Thoracic aorta (tissue), 2 donors: ENCODE measurements around the gene PDS5A. TPM values are rescaled to one million over a fixed set of nuclear protein-coding genes. Genes with fewer than 3 reads are reported as not detected.
"Not testable (repeated sequence)": the region's sequence is repeated elsewhere in the genome, so short reads cannot be mapped to it uniquely, and the experiment has no call there.

Experiments
- ATAC-seq: fragments of 150-250 bp; one replicate; pipeline ENCODE4 v1.8.0; 2017; ENCODE audit warnings: low read depth; ENCODE audit not compliant: insufficient number of reproducible peaks, low FRiP score
- DNase-seq: peaks from one replicate; pipeline ENCODE4 v3.0.0-alpha.2; 2020; ENCODE audit warnings: low spot score
- H3K27ac ChIP-seq, 2 donors: fragments of 200-600 bp; sonication (generic); 1 replicate in 1 of 2; 2 replicates in 1 of 2; pipeline ENCODE4 v1.5.1; 2016; ENCODE audit warnings: mild to moderate bottlenecking in 2 of 2, moderate library complexity in 2 of 2
- H3K27me3 ChIP-seq: fragments of 200-600 bp; sonication (generic); replicated peaks from 2 replicates; pipeline ENCODE4 v1.6.0; 2016; ENCODE audit warnings: mild to moderate bottlenecking; ENCODE audit not compliant: insufficient read depth
- H3K36me3 ChIP-seq: fragments of 200-600 bp; sonication (generic); one replicate; pipeline ENCODE4 v1.5.1; 2016
- H3K4me1 ChIP-seq, 2 donors: fragments of 200-600 bp; sonication (generic); 1 replicate in 1 of 2; 2 replicates in 1 of 2; pipeline versions ENCODE4 v1.5.1 to v1.6.0; 2016; ENCODE audit warnings: low read depth in 2 of 2, mild to moderate bottlenecking in 1 of 2; ENCODE audit not compliant: control insufficient read depth in 1 of 2
- H3K4me3 ChIP-seq: fragments of 200-600 bp; sonication (generic); 2 replicates; pipeline ENCODE4 v1.5.1; 2016; ENCODE audit warnings: mild to moderate bottlenecking
- H3K9me3 ChIP-seq: fragments of 200-600 bp; sonication (generic); 2 replicates; pipeline ENCODE4 v1.5.1; 2016
- CTCF ChIP-seq: fragments of 200-600 bp; sonication (generic); IDR thresholded peaks from one replicate; pipeline ENCODE4 v1.5.1; 2019; ENCODE audit warnings: antibody characterized with exemption
- total RNA-seq, 2 donors: library from RNA; depleted of rRNA; stranded (reverse); fragments of >200 nt; gene quantifications; one replicate each; pipeline versions ENCODE4 v1.1.0 to v1.2.3, GENCODE V29; 2016

PDS5A gene
- total RNA-seq, 2 donors from 2014 or later, result 56.3 to 72.4 TPM

GRCh38 chr4:39821951-39822350 is 155.8 kb downstream of the PDS5A start:
- no peaks in the 10 kb centered on the region for H3K4me1 ChIP-seq
- no peaks in the 10 kb centered on the region for H3K27me3 ChIP-seq
- H3K27ac ChIP-seq, result no peak overlapping the region
- no peak overlapping the region for H3K4me3 ChIP-seq
- no peak for TF ChIP-seq CTCF
- no peaks in the 10 kb centered on the region for H3K9me3 ChIP-seq
- DNase-seq (no peak), ATAC-seq (no peak)
- peaks cover 4% of the 10 kb centered on the region for H3K36me3 ChIP-seq

DNA sequence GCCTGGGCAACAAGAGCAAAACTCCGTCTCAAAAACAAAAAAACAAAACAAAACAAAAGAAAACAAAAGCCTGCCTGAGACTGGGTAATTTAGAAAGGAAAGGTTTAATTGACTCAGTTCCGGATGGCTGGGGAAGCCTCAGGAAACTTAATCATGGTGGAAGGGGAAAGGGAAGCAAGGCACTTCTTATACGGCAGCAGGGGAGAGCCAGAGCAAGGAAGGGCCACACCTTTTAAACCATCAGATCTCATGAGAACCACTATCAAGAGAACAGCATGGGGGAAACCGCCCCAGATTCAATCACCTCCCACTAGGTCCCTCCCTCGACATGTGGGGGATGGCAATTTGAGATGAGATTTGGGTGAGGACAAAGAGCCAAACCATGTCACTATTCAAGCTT is 157.5 kb downstream of the PDS5A start:
- no peaks in the 10 kb centered on the region for H3K4me1 ChIP-seq
- ATAC-seq (no peak), DNase-seq (no peak)
- no peak overlapping the region for H3K4me3 ChIP-seq
- H3K36me3 ChIP-seq, result peaks cover 3% of the 10 kb centered on the region
- no peaks in the 10 kb centered on the region for H3K27me3 ChIP-seq
- no peak for TF ChIP-seq CTCF
- H3K9me3 ChIP-seq, result no peaks in the 10 kb centered on the region
- H3K27ac ChIP-seq, result no peak overlapping the region

DNA sequence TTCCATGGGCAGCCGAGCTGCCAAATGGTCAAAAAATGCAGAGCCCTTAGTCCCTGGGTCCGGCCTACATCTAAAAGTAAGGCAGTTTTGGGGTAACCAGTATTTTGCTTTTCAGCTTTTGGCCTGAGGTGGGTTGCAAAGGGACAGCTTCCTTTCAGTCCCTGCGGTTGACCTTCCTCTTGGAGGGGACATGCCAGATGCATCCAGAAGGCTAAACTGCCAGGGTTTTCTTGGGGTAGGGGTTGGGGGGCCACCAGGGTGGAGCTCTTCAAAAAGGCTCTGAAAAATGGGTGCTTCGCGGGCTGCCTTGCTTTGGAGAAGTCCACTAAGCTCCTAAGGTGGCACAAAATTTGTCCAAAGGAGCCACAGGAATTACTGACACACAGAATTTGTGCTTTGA is 159.1 kb downstream of the PDS5A start:
- Histone ChIP-seq H3K9me3 (no peaks in the 10 kb centered on the region), H3K36me3 (no peaks in the 10 kb centered on the region), H3K27ac (no peak overlapping the region), H3K4me3 (no peak overlapping the region), H3K4me1 (no peaks in the 10 kb centered on the region), H3K27me3 (no peaks in the 10 kb centered on the region)
- no peak for TF ChIP-seq CTCF
- no peak for ATAC-seq
- no peak for DNase-seq

GRCh38 chr4:39814403-39815185 is 163.1 kb downstream of the PDS5A start:
- DNase-seq, result no peak
- H3K4me1 ChIP-seq, result no peaks in the 10 kb centered on the region
- no peaks in the 10 kb centered on the region for H3K9me3 ChIP-seq
- H3K36me3 ChIP-seq, result no peaks in the 10 kb centered on the region
- no peaks in the 10 kb centered on the region for H3K27me3 ChIP-seq
- no peak for TF ChIP-seq CTCF
- no peak overlapping the region for H3K27ac ChIP-seq
- no peak for ATAC-seq
- no peak overlapping the region for H3K4me3 ChIP-seq

DNA sequence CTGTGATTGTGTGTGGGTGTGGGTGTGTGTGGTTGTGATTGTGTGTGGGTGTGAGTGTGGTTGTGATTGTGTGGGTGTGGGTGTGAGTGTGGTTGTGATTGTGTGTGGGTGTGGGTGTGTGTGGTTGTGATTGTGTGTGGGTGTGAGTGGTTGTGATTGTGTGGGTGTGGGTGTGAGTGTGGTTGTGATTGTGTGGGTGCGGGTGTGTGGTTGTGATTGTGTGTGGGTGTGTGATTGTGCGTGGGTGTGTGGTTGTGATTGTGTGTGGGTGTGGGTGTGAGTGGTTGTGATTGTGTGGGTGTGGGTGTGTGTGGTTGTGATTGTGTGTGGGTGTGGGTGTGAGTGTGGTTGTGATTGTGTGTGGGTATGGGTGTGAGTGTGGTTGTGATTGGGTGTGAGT is 163.9 kb downstream of the PDS5A start:
- not testable (repeated sequence) for H3K27me3 ChIP-seq, DNase-seq, H3K27ac ChIP-seq, ATAC-seq, H3K4me3 ChIP-seq, H3K36me3 ChIP-seq, H3K9me3 ChIP-seq, H3K4me1 ChIP-seq

DNA sequence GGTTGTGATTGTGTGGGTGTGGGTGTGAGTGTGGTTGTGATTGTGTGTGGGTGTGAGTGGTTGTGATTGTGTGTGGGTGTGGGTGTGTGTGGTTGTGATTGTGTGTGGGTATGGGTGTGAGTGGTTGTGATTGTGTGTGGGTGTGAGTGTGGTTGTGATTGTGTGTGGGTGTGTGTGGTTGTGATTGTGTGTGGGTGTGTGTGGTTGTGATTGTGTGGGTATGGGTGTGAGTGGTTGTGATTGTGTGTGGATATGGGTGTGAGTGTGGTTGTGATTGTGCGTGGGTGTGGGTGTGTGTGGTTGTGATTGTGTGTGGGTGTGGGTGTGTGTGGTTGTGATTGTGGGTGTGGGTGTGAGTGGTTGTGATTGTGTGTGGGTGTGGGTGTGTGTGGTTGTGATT is 164.7 kb downstream of the PDS5A start:
- not testable (repeated sequence) for ATAC-seq, H3K4me1 ChIP-seq, H3K27me3 ChIP-seq

More for the DNA sequence above, 164.7 kb downstream of the PDS5A start:
- H3K36me3 ChIP-seq, H3K27ac ChIP-seq, H3K4me3 ChIP-seq, H3K9me3 ChIP-seq, DNase-seq: not testable (repeated sequence)
